ENCODE data around the gene ATG9B. TPM values are rescaled to one million over a fixed set of nuclear protein-coding genes. Genes with fewer than 3 reads are reported as not detected.

Gene ATG9B
- total and polyA plus RNA-seq, 2 of the 13 experiments (the other 11 are each of a cell fraction or from before 2014, with no cell fraction given) = 0.24 TPM; not detected in 1

- 0 out of 2 replicates have a peak, but pooled peaks have one; percentile 9 for TF ChIP-seq ZNF704 (CRISPR knock-in tag; IDR thresholded peaks at IDR 0.05; ENCODE audit: borderline replicate concordance)
- TF ChIP-seq ZNF136 (CRISPR knock-in tag; IDR thresholded peaks at IDR 0.05; ENCODE audit: low read depth) = no peak
- TF ChIP-seq RFXAP (CRISPR knock-in tag; IDR thresholded peaks at IDR 0.05; ENCODE audit: borderline replicate concordance) = no peak
- no peak for TF ChIP-seq ZNF703 (CRISPR knock-in tag; IDR thresholded peaks at IDR 0.05; ENCODE audit: borderline replicate concordance)
- TF ChIP-seq MED8 (CRISPR knock-in tag; IDR thresholded peaks at IDR 0.05; ENCODE audit: insufficient replicate concordance) = peak; percentile 16
These were observed 35.8 kb upstream of the ATG9B start (continued) for GRCh38 chr7:151060113-151060415.

GRCh38 chr7:151059367-151060112 lies 35.2 kb upstream of the ATG9B start, which contains the start of gene SLC4A2:
Gene SLC4A2, plus strand, starts transcription at chr7:151059589. Its CDS starts 2,399 bp downstream, at chr7:151061988.
- no peaks in the 10 kb centered on the region; a peak in 1 of 5 replicates for H3K27me3 ChIP-seq (ENCODE audit: control insufficient read depth in 1 of 2, insufficient read depth in 2 of 2, low read length in 2 of 2)
- H3K4me1 ChIP-seq (ENCODE audit: insufficient read depth, low read length) = peaks cover 51% of the 10 kb centered on the region
- H3K27ac ChIP-seq (ENCODE audit: extremely low read length, insufficient read depth, low read length) = peak within 1 kb of the TSS; percentile 86
- H2AFZ ChIP-seq (ENCODE audit: low read length) = no peak within 1 kb of the TSS
- peaks cover 16% of the 10 kb centered on the region for H3K79me2 ChIP-seq (ENCODE audit: insufficient read depth, low read length)
- intact Hi-C loops (cut with micrococcal nuclease; ENCODE audit: unreplicated experiment) = loop anchor here (2.0 kb wide), 2 partner anchors 27 to 51 kb away; partner anchors contain the start of gene AGAP3
- ChIA-PET POLR2A (interaction anchor here (1.2 to 2.0 kb wide), 5 partner anchors 17 to 26 kb away, joined by 3 to 8 read pairs (median 6); partner anchors contain the start of genes AGAP3, FASTK and TMUB1), CTCF (ENCODE audit: low intra/inter-chr PET ratio, low total read pairs) (interaction anchor here (0.8 kb wide), 1 partner anchor 51 kb away, joined by 3 read pairs; no protein-coding TSS in a partner anchor)
- peak within 1 kb of the TSS; percentile 69 to 92 (median 90) for H3K4me3 ChIP-seq (replicated peaks in 1 of 3; ENCODE audit: insufficient read depth in 1 of 3, low read depth in 2 of 3, low read length in 3 of 3)
- no TSS peak for BruUV-seq (replicated peaks)
- H3K9me3 ChIP-seq (ENCODE audit: low read length) = no peaks in the 10 kb centered on the region
- peak; percentile 50 for DNase-seq (ENCODE audit: low spot score)
- peak within 1 kb of the TSS; percentile 87 for H3K9ac ChIP-seq (ENCODE audit: insufficient read depth, low read depth, low read length)
- ATAC-seq = 0 out of 3 replicates have a peak, but pooled peaks have one; percentile 2
- no peak for FAIRE-seq
- WGBS (ENCODE audit: low lambda C conversion rate) = under 1% methylated on average over 33 of the region's 75 CpGs
- peaks cover 0 to 3% of the 10 kb centered on the region in 2 experiments; a peak in 1 of 5 replicates for H3K36me3 ChIP-seq (replicated peaks in 1 of 2; ENCODE audit: control insufficient read depth in 1 of 2, insufficient read depth in 2 of 2, low read length in 2 of 2)
- H4K20me1 ChIP-seq (ENCODE audit: insufficient read depth, low read length) = peaks cover 4% of the 10 kb centered on the region; the same call in 1 of the 2 replicates
- in situ Hi-C loops (cut with HindIII; ENCODE audit: extremely low pct_ligation_motif_present, low pct_unique_long_range_greater_than_20kb) = no loop called here
- H3K4me2 ChIP-seq (ENCODE audit: low read depth, low read length) = peak within 1 kb of the TSS; percentile 98
- TF ChIP-seq ZNF512 (CRISPR knock-in tag; IDR thresholded peaks at IDR 0.05) (no peak), ZNF136 (CRISPR knock-in tag; IDR thresholded peaks at IDR 0.05; ENCODE audit: low read depth) (no peak), MYC (CRISPR knock-in tag; IDR thresholded peaks at IDR 0.05; ENCODE audit: borderline replicate concordance) (peak; percentile 8; the same call in 1 of the 2 replicates), HNF4G (IDR thresholded peaks at IDR 0.05; ENCODE audit: borderline replicate concordance, low read depth, low read length) (no peak), HNF4G (CRISPR knock-in tag; IDR thresholded peaks at IDR 0.05; ENCODE audit: borderline replicate concordance, low read depth) (no peak), HIVEP1 (CRISPR knock-in tag; IDR thresholded peaks at IDR 0.05) (no peak), PHF8 (CRISPR knock-in tag; IDR thresholded peaks at IDR 0.05) (peak; percentile 63), TOPORS (CRISPR knock-in tag; IDR thresholded peaks at IDR 0.05) (no peak), KDM2A (CRISPR knock-in tag; IDR thresholded peaks at IDR 0.05; ENCODE audit: borderline replicate concordance, low read depth) (peak; percentile 43; the same call in 1 of the 2 replicates), DMAP1 (CRISPR knock-in tag; IDR thresholded peaks at IDR 0.05) (no peak), TARDBP (CRISPR knock-in tag; IDR thresholded peaks at IDR 0.05) (0 out of 2 replicates have a peak, but pooled peaks have one; percentile 30), MBNL3 (CRISPR knock-in tag; conservative IDR thresholded peaks at IDR 0.05) (no peak), TIGD3 (CRISPR knock-in tag; IDR thresholded peaks at IDR 0.05; ENCODE audit: borderline replicate concordance) (no peak), ZSCAN22 (CRISPR knock-in tag; IDR thresholded peaks at IDR 0.05) (no peak), ATM (IDR thresholded peaks at IDR 0.05; ENCODE audit: borderline replicate concordance) (no peak)
